ENCODE measurements around the gene VPS72. TPM values are rescaled to one million over a fixed set of nuclear protein-coding genes. Genes with fewer than 3 reads are reported as not detected.
A peak's percentile ranks its signal among the peaks of the same experiment; 100 is the strongest.
"Not testable (repeated sequence)": the region's sequence is repeated elsewhere in the genome, so short reads cannot be mapped to it uniquely, and the experiment has no call there.

VPS72 gene
- total and polyA plus RNA-seq, 9 donors, result 24.5 to 78.4 (median 48.9) TPM

GRCh38 chr1:151199873-151200581 is 10.0 kb upstream of the VPS72 start:
- no peak overlapping the region for H3K27ac ChIP-seq
- H3K9me3 ChIP-seq, result no peaks in the 10 kb centered on the region
- peak in 1 of 5 donors; percentile 37 for DNase-seq
- H3K4me3 ChIP-seq, result peak overlapping the region; percentile 76
- H3K27me3 ChIP-seq, result no peaks in the 10 kb centered on the region
- 3 to 4% (median 3%) methylated on average over 11 of the region's 11 CpGs for WGBS, 3 donors
- TF ChIP-seq EP300 (IDR thresholded peaks at IDR 0.05), result no peak
- TF ChIP-seq POLR2A (IDR thresholded peaks at IDR 0.05), result no peak
- TF ChIP-seq, protein P1, sequence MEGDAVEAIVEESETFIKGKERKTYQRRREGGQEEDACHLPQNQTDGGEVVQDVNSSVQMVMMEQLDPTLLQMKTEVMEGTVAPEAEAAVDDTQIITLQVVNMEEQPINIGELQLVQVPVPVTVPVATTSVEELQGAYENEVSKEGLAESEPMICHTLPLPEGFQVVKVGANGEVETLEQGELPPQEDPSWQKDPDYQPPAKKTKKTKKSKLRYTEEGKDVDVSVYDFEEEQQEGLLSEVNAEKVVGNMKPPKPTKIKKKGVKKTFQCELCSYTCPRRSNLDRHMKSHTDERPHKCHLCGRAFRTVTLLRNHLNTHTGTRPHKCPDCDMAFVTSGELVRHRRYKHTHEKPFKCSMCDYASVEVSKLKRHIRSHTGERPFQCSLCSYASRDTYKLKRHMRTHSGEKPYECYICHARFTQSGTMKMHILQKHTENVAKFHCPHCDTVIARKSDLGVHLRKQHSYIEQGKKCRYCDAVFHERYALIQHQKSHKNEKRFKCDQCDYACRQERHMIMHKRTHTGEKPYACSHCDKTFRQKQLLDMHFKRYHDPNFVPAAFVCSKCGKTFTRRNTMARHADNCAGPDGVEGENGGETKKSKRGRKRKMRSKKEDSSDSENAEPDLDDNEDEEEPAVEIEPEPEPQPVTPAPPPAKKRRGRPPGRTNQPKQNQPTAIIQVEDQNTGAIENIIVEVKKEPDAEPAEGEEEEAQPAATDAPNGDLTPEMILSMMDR (IDR thresholded peaks at IDR 0.05), result no peak
- peaks cover 6% of the 10 kb centered on the region for H3K4me1 ChIP-seq (ENCODE audit: insufficient read depth)
- H3K36me3 ChIP-seq, result no peaks in the 10 kb centered on the region
- intact Hi-C loops (cut with DNase I), result loop anchor here in 3 of 4 donors (5.0 to 10.0 kb wide), 3 partner anchors 52 to 125 kb away; partner anchors contain the start of genes PSMD4 (in 2 of the 3) and PI4KB (in 1 of the 3)

DNA sequence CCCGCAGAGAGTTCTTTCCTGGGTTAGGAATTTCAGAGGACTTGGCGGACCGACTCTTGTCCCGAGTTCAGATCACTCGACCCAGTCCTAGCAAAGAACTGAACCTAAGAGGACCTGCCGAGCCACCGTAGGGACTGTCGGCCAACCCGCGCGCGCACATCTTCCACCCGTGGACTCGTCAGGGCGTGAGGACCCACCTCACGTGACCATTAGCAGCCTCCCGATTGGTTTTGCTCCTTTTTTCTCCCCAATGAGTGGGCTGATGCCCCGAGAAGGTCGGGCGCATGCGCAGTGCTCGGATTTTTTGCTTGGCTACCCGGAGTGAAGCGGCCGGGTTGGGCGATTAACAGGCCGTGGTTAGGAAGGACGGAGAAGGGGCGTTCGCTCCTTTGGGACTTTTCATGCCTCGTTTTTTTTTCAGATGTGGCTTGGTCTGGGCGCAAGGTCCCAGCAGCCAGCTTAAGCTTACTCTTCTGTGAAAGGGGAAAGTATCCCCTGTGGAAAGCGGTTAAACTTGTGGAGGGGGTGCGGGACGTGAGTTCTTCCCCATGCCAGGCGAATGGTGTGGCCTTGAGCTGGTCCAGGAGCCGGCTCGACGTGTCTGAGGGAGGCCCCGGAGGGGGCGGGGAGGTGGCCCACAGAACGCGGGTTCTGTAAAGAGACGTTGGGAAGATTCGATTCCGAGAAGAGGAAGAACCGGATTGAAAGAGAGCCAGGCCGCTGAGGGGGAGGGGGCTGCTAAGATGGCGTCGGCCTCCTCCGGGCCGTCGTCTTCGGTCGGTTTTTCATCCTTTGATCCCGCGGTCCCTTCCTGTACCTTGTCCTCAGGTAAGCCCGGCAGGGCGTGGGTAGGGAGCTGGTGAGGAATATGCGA is 8.5 kb upstream of the VPS72 start, which contains the start of gene PIP5K1A:
TSS of gene PIP5K1A (plus strand) at position 299 of the 874 bp plus-strand sequence. CDS start at position 744, 445 bp downstream.
- peak within 1 kb of the TSS; percentile 49 to 81 for H3K27ac ChIP-seq
- TF ChIP-seq, protein P1 (IDR thresholded peaks at IDR 0.05), result no peak
- TF ChIP-seq EP300 (IDR thresholded peaks at IDR 0.05) (no peak), POLR2A (IDR thresholded peaks at IDR 0.05) (peak; percentile 84)
- H3K4me1 ChIP-seq (ENCODE audit: insufficient read depth), result peaks cover 6% of the 10 kb centered on the region
- intact Hi-C loops (cut with DNase I), result loop anchor here in 3 of 4 donors (5.0 to 10.0 kb wide), 3 partner anchors 54 to 126 kb away; partner anchors contain the start of genes PSMD4 (in 2 of the 3) and PI4KB (in 1 of the 3)
- no peaks in the 10 kb centered on the region for H3K27me3 ChIP-seq
- H3K9me3 ChIP-seq, result no peaks in the 10 kb centered on the region
- DNase-seq, result peak; percentile 98 to 100 (median 99)
- WGBS, 3 donors, result 0 to 1% (median 1%) methylated on average over 60 of the region's 60 CpGs
- no peaks in the 10 kb centered on the region for H3K36me3 ChIP-seq
- peak within 1 kb of the TSS; percentile 76 for H3K4me3 ChIP-seq

DNA sequence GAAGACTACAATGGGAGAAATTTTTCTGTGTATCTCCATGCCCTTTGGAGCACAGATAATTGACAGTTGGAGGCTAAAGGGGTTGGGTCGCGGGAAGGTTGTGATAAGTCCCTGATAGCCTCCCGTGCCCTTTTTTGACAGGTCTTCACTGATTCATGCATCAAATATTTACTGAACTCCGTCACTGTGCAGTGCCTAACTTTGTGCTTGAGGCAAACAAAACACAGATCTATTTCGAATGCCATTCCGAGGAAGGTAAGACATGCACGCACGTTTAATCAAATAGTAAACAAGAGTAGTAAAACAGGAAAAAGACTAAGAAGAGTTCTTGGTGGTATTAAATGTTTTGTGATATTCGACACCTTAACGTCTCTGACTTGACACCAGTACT is 7.9 kb upstream of the VPS72 start:
- H3K36me3 ChIP-seq, result no peaks in the 10 kb centered on the region
- 3 to 5% (median 5%) methylated on average over 10 of the region's 10 CpGs for WGBS, 3 donors
- peak overlapping the region; percentile 76 for H3K4me3 ChIP-seq
- H3K9me3 ChIP-seq, result no peaks in the 10 kb centered on the region
- H3K27ac ChIP-seq, result peak overlapping the region in 1 of 2 donors; percentile 81
- H3K27me3 ChIP-seq, result no peaks in the 10 kb centered on the region
- intact Hi-C loops (cut with DNase I), result loop anchor here in 3 of 4 donors (5.0 to 10.0 kb wide), 3 partner anchors 54 to 127 kb away; partner anchors contain the start of genes PSMD4 (in 2 of the 3) and PI4KB (in 1 of the 3)
- TF ChIP-seq, protein P1 (IDR thresholded peaks at IDR 0.05), result no peak
- TF ChIP-seq POLR2A (IDR thresholded peaks at IDR 0.05) (no peak), EP300 (IDR thresholded peaks at IDR 0.05) (no peak)
- no peak for DNase-seq
- H3K4me1 ChIP-seq (ENCODE audit: insufficient read depth), result peaks cover 6% of the 10 kb centered on the region

DNA sequence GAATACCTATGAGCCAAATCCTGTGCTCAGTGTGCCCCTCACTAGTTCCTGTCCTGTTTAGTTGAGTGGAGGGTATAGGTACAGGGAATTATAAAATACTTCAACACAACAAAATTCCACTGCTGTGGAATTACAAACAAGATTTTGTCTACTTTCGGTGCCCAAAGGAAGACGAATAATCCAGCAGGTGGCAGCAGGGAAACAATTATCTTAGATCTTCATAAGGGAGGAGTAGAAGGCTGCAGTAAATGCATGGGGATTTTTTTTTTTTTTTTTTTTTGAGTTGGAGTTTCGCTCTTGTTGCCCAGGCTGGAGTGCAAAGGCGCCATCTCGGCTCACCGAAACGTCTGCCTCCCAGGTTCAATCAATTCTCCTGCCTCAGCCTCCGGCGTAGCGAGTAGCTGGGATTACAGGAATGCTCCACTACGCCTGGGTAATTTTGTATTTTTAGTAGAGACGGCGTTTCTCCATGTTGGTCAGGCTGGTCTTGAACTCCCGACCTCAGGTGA is 6.3 kb upstream of the VPS72 start:
- intact Hi-C loops (cut with DNase I), result loop anchor here in 3 of 4 donors (5.0 to 10.0 kb wide), 3 partner anchors 56 to 128 kb away; partner anchors contain the start of genes PSMD4 (in 2 of the 3) and PI4KB (in 1 of the 3)
- DNase-seq, result peak; percentile 44 to 82 (median 52)
- Histone ChIP-seq H3K4me1 (ENCODE audit: insufficient read depth) (peaks cover 6% of the 10 kb centered on the region), H3K36me3 (no peaks in the 10 kb centered on the region), H3K27me3 (no peaks in the 10 kb centered on the region), H3K9me3 (no peaks in the 10 kb centered on the region), H3K4me3 (peak overlapping the region; percentile 9), H3K27ac (no peak overlapping the region)
- 28 to 34% (median 29%) methylated on average over 14 of the region's 14 CpGs for WGBS, 3 donors
- no peak for TF ChIP-seq EP300 (IDR thresholded peaks at IDR 0.05)
- TF ChIP-seq, protein P1 (IDR thresholded peaks at IDR 0.05), result peak in 2 of 3 donors; percentile 34 to 55

GRCh38 chr1:151194894-151195594 is 5.0 kb upstream of the VPS72 start:
- not testable (repeated sequence) for H3K9me3 ChIP-seq; H3K36me3 ChIP-seq; H3K27me3 ChIP-seq; H3K27ac ChIP-seq; H3K4me3 ChIP-seq; H3K4me1 ChIP-seq (ENCODE audit: insufficient read depth)
- WGBS, 3 donors, result 71 to 74% (median 73%) methylated on average over 17 of the region's 17 CpGs
- peak in 2 of 5 donors; percentile 48 to 50 for DNase-seq
- intact Hi-C loops (cut with DNase I), result loop anchor here (5.0 to 10.0 kb wide), 3 partner anchors 57 to 130 kb away; partner anchors contain the start of genes PSMD4 (in 3 of the 4) and PI4KB (in 1 of the 4)

Data from ovary (tissue), 9 donors.